ENCODE data around the gene SFMBT2. TPM values are rescaled to one million over a fixed set of nuclear protein-coding genes. Genes with fewer than 3 reads are reported as not detected.

SFMBT2 gene
- total and polyA plus RNA-seq, 7 donors: 0.53 to 8.2 (median 3.0) TPM

DNA sequence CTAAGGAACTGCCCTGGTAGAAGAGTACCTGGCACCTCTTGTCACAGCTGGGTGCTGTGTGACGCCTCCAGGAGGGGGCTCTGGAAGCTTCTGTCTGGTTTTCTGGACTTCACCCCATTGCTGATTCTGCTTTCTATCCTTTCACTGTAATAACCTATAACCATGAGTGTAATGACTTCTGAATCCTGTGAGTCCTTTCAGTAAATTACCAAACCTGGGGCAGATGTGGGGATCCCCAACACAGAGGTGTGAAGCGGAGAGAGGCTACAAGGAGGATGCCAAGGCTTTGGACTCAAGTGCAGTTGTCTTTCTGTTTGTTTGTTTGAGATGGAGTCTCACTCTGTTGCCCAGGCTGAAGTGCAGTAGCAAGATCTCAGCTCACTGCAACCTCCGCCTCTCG is 143.7 kb downstream of the SFMBT2 start:
- whole genome bisulfite sequencing, 3 donors: 96 to 100% (median 99%) methylated on average over 4 of the region's 4 CpGs
- intact Hi-C loops (cut with DNase I): no loop called here

GRCh38 chr10:7265396-7266123 is 145.3 kb downstream of the SFMBT2 start:
- WGBS, 3 donors: 93 to 94% (median 93%) methylated on average over 8 of the region's 8 CpGs
- H3K27ac ChIP-seq: peak overlapping the region; percentile 75
- TF ChIP-seq, protein P1, sequence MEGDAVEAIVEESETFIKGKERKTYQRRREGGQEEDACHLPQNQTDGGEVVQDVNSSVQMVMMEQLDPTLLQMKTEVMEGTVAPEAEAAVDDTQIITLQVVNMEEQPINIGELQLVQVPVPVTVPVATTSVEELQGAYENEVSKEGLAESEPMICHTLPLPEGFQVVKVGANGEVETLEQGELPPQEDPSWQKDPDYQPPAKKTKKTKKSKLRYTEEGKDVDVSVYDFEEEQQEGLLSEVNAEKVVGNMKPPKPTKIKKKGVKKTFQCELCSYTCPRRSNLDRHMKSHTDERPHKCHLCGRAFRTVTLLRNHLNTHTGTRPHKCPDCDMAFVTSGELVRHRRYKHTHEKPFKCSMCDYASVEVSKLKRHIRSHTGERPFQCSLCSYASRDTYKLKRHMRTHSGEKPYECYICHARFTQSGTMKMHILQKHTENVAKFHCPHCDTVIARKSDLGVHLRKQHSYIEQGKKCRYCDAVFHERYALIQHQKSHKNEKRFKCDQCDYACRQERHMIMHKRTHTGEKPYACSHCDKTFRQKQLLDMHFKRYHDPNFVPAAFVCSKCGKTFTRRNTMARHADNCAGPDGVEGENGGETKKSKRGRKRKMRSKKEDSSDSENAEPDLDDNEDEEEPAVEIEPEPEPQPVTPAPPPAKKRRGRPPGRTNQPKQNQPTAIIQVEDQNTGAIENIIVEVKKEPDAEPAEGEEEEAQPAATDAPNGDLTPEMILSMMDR (IDR thresholded peaks at IDR 0.05): no peak
- H3K27me3 ChIP-seq (ENCODE audit: insufficient read depth in 3 of 3, low read length in 2 of 3): no peaks in the 10 kb centered on the region
- peaks cover 18% of the 10 kb centered on the region for H3K4me1 ChIP-seq
- H3K36me3 ChIP-seq (ENCODE audit: insufficient read depth in 1 of 2, low read depth in 1 of 2): no peaks in the 10 kb centered on the region
- ATAC-seq (peak; percentile 50 to 68 (median 64)), DNase-seq (no peak)
- intact Hi-C loops (cut with DNase I): no loop called here
- H3K4me3 ChIP-seq: no peak overlapping the region
- no peaks in the 10 kb centered on the region for H3K9me3 ChIP-seq

More for the DNA sequence above, 143.7 kb downstream of the SFMBT2 start:
- Histone ChIP-seq H3K36me3 (ENCODE audit: insufficient read depth in 1 of 2, low read depth in 1 of 2) (no peaks in the 10 kb centered on the region), H3K4me1 (peaks cover 11% of the 10 kb centered on the region), H3K27me3 (ENCODE audit: insufficient read depth in 3 of 3, low read length in 2 of 3) (no peaks in the 10 kb centered on the region), H3K4me3 (no peak overlapping the region), H3K27ac (no peak overlapping the region), H3K9me3 (no peaks in the 10 kb centered on the region)
- no peak for DNase-seq
- no peak for ATAC-seq
- TF ChIP-seq, protein P1 (IDR thresholded peaks at IDR 0.05): no peak

GRCh38 chr10:7264313-7264756 is 146.5 kb downstream of the SFMBT2 start:
- ATAC-seq: no peak
- intact Hi-C loops (cut with DNase I): loop anchor here in 1 of 2 donors (5.0 kb wide), 1 partner anchor 143 kb away; no protein-coding TSS in a partner anchor
- no peak overlapping the region for H3K27ac ChIP-seq

GRCh38 chr10:7263616-7264015 is 147.2 kb downstream of the SFMBT2 start:
- TF ChIP-seq, protein P1 (IDR thresholded peaks at IDR 0.05): no peak
- Histone ChIP-seq H3K36me3 (ENCODE audit: insufficient read depth in 1 of 2, low read depth in 1 of 2) (no peaks in the 10 kb centered on the region), H3K27ac (no peak overlapping the region), H3K27me3 (ENCODE audit: insufficient read depth in 3 of 3, low read length in 2 of 3) (no peaks in the 10 kb centered on the region), H3K4me1 (peaks cover 12% of the 10 kb centered on the region), H3K4me3 (no peak overlapping the region), H3K9me3 (no peaks in the 10 kb centered on the region)
- intact Hi-C loops (cut with DNase I): loop anchor here in 1 of 2 donors (5.0 kb wide), 1 partner anchor 144 kb away; no protein-coding TSS in a partner anchor
- DNase-seq (no peak), ATAC-seq (no peak)
- WGBS, 3 donors: 94 to 95% (median 95%) methylated on average over 5 of the region's 5 CpGs

More at GRCh38 chr10:7264313-7264756, 146.5 kb downstream of the SFMBT2 start:
- Histone ChIP-seq H3K4me1 (peaks cover 18% of the 10 kb centered on the region), H3K9me3 (no peaks in the 10 kb centered on the region), H3K36me3 (ENCODE audit: insufficient read depth in 1 of 2, low read depth in 1 of 2) (no peaks in the 10 kb centered on the region), H3K4me3 (no peak overlapping the region), H3K27me3 (ENCODE audit: insufficient read depth in 3 of 3, low read length in 2 of 3) (no peaks in the 10 kb centered on the region)
- TF ChIP-seq, protein P1 (IDR thresholded peaks at IDR 0.05): no peak
- no peak for DNase-seq
- 71 to 73% (median 72%) methylated on average over 7 of the region's 7 CpGs for WGBS, 3 donors
